Measurements from ENCODE around the gene MGAT4B. TPM values are rescaled to one million over a fixed set of nuclear protein-coding genes. Genes with fewer than 3 reads are reported as not detected.
A peak's percentile ranks its signal among the peaks of the same experiment; 100 is the strongest.

The MGAT4B gene
- total and polyA plus RNA-seq, 2 of the 13 experiments (the other 11 are each of a cell fraction or from before 2014, with no cell fraction given), result 93.5 to 130 TPM

GRCh38 chr5:179839328-179840256 lies 32.9 kb upstream of the MGAT4B start (continued):
- peak; percentile 94 for TF ChIP-seq AGO1 (IDR thresholded peaks at IDR 0.05; ENCODE audit: low read depth, low read length, poor library complexity, severe bottlenecking)
- no peak for TF ChIP-seq GABPA (IDR thresholded peaks at IDR 0.05; ENCODE audit: low read depth, low read length)
- no peak for TF ChIP-seq GABPA (CRISPR knock-in tag; IDR thresholded peaks at IDR 0.05; ENCODE audit: low read depth)
- no peak for TF ChIP-seq ZNF230 (CRISPR knock-in tag; IDR thresholded peaks at IDR 0.05)
- peak; percentile 58; the same call in 1 of the 2 replicates for TF ChIP-seq ZNF281 (CRISPR knock-in tag; IDR thresholded peaks at IDR 0.05; ENCODE audit: borderline replicate concordance)
- TF ChIP-seq HMGA1 (CRISPR knock-in tag; conservative IDR thresholded peaks at IDR 0.05), result no peak
- 0 out of 2 replicates have a peak, but pooled peaks have one; percentile 44 for TF ChIP-seq ZHX1 (CRISPR knock-in tag; IDR thresholded peaks at IDR 0.05; ENCODE audit: low read depth)
- TF ChIP-seq ZNF550 (CRISPR knock-in tag; IDR thresholded peaks at IDR 0.05; ENCODE audit: borderline replicate concordance), result no peak
- TF ChIP-seq SKI (IDR thresholded peaks at IDR 0.05; ENCODE audit: partially characterized antibody), result no peak
- TF ChIP-seq ZC3H4 (CRISPR knock-in tag; IDR thresholded peaks at IDR 0.05; ENCODE audit: borderline replicate concordance), result no peak
- no peak for TF ChIP-seq ZNF556 (CRISPR knock-in tag; IDR thresholded peaks at IDR 0.05; ENCODE audit: borderline replicate concordance)
- TF ChIP-seq NFATC3 (CRISPR knock-in tag; IDR thresholded peaks at IDR 0.05), result no peak
- TF ChIP-seq, protein P1, sequence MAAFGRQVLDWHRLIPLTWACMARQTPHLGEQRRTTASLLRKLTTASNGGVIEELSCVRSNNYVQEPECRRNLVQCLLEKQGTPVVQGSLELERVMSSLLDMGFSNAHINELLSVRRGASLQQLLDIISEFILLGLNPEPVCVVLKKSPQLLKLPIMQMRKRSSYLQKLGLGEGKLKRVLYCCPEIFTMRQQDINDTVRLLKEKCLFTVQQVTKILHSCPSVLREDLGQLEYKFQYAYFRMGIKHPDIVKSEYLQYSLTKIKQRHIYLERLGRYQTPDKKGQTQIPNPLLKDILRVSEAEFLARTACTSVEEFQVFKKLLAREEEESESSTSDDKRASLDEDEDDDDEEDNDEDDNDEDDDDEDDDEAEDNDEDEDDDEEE (CRISPR knock-in tag; IDR thresholded peaks at IDR 0.05), result no peak
- TF ChIP-seq RBM22 (optimal IDR thresholded peaks at IDR 0.05; ENCODE audit: low read length), result peak; percentile 90
- TF ChIP-seq ELF4 (CRISPR knock-in tag; IDR thresholded peaks at IDR 0.05; ENCODE audit: borderline replicate concordance), result no peak
- TF ChIP-seq NCOR1 (IDR thresholded peaks at IDR 0.05; ENCODE audit: borderline replicate concordance, low read length), result no peak
- no peak for TF ChIP-seq ZNF20 (CRISPR knock-in tag; IDR thresholded peaks at IDR 0.05)
- TF ChIP-seq ZNF547 (CRISPR knock-in tag; IDR thresholded peaks at IDR 0.05), result no peak
- no peak for TF ChIP-seq ZFP36L2 (CRISPR knock-in tag; IDR thresholded peaks at IDR 0.05)
- no peak for TF ChIP-seq ESRRA (CRISPR knock-in tag; IDR thresholded peaks at IDR 0.05; ENCODE audit: low read depth)
- no peak for TF ChIP-seq EZH2 (conservative IDR thresholded peaks at IDR 0.05; ENCODE audit: low read depth, low read length)
- TF ChIP-seq POLR2G (IDR thresholded peaks at IDR 0.05; ENCODE audit: low read depth, low read length), result peak; percentile 75

All from HepG2 (cell line).